Ishikawa (cell line): ENCODE measurements around the gene LSM3.

Source experiments
- CEBPB ChIP-seq: IDR thresholded peaks from 2 replicates; pipeline ENCODE4 v1.6.1; 2012
- CREB1 ChIP-seq: IDR thresholded peaks from 2 replicates; pipeline ENCODE4 v1.6.1; 2012; ENCODE audit warnings: low read depth
- EGR1 ChIP-seq: IDR thresholded peaks from 2 replicates; pipeline ENCODE4 v1.6.1; 2012
- EP300 ChIP-seq: IDR thresholded peaks from 2 replicates; pipeline ENCODE4 v1.6.1; 2012; ENCODE audit warnings: borderline replicate concordance
- FOXM1 ChIP-seq: IDR thresholded peaks from 2 replicates; pipeline ENCODE4 v1.6.1; 2012; ENCODE audit warnings: low read depth, borderline replicate concordance
- NFIC ChIP-seq: IDR thresholded peaks from 2 replicates; pipeline ENCODE4 v1.6.1; 2012
- RAD21 ChIP-seq: IDR thresholded peaks from 2 replicates; pipeline ENCODE4 v1.6.1; 2012; ENCODE audit warnings: low read depth
- REST ChIP-seq: IDR thresholded peaks from 2 replicates; pipeline ENCODE4 v1.6.1; 2012; ENCODE audit warnings: low read depth, mild to moderate bottlenecking
- TAF1 ChIP-seq: IDR thresholded peaks from 2 replicates; pipeline ENCODE4 v1.6.1; 2012; ENCODE audit warnings: low read depth, mild to moderate bottlenecking
- TCF12 ChIP-seq: IDR thresholded peaks from 2 replicates; pipeline ENCODE4 v1.6.1; 2012; ENCODE audit warnings: low read depth
- TEAD4 ChIP-seq: IDR thresholded peaks from 2 replicates; pipeline ENCODE4 v1.6.1; 2012
- USF1 ChIP-seq: IDR thresholded peaks from 2 replicates; pipeline ENCODE4 v1.6.1; 2012
- YY1 ChIP-seq: IDR thresholded peaks from 2 replicates; pipeline ENCODE4 v1.6.1; 2012; ENCODE audit warnings: low read depth
- ZBTB7A ChIP-seq: IDR thresholded peaks from 2 replicates; pipeline ENCODE4 v1.6.1; 2012; ENCODE audit warnings: low read depth
- TF ChIP-seq, protein P1 (sequence below): IDR thresholded peaks from 2 replicates; pipeline ENCODE4 v1.6.1; 2012

The LSM3 gene

DNA sequence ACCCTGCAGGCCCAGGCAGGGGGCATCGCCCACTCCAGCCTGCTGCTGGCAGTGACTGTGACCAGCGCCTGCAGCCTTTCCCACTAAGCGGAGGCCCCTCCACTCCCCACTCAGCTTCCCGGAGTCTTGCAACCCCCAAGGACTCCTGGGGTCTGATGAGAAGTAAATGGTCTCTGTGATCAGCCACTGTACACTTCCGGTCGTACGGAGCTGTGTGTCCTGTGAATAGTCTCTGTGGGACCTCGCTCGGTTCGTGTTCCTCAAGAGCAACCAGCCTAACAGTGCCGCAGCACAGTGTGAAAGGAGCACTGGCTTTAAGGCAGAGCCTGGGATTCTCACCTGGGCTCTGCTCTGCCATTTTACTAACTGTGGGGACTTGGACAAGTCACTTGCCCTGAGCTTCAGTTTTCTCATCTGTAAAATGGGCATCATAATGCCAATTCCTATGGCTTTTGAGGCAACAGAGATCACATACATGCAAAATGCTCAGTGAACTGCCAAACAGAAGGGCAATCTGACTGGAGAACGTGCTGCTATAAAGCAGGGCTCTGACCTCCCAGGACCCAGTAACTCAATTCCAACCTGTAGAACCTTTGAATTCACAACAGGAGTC lies 27.0 kb upstream of the LSM3 start:
- no peak for TF ChIP-seq CREB1
- TF ChIP-seq YY1, result no peak
- TF ChIP-seq TAF1, result no peak
- TF ChIP-seq FOXM1, result no peak
- TF ChIP-seq, protein P1, sequence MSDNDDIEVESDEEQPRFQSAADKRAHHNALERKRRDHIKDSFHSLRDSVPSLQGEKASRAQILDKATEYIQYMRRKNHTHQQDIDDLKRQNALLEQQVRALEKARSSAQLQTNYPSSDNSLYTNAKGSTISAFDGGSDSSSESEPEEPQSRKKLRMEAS, result no peak
- TF ChIP-seq REST, result no peak
- TF ChIP-seq USF1, result no peak
- no peak for TF ChIP-seq NFIC
- no peak for TF ChIP-seq EGR1

DNA sequence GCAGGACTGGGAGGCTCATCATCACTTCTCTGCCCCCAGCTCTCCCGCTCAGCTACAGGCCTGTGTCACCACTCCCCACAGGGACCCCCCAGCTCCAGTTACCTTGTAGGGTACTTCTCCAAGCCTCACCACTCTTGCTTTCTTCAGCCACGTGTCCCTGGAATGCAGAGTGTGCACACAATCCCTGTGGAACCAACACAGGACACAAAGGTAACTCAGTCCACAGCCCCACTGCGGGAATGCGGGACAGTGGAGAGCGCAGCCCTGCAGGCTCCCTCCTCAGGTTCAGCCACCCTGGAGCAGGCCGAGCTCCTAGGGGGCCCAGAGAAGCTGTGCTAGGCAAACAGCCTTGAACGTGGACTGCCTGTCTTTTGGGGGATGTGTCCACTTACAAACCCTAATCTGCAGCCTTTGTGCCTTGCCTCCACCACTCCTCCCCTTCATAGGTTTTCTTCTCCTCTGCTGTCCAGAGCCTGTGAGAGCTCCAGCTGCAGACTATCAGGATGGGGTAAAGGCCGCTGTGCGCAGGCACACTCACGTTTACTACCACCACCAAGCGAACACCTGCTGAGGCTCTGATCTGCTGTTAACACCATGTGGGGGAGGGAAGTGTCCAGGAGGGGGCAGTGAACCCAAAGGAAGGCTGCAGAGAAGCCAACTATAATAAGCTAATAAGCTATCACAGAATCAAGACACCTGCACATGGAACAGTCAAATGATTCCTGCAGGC lies 26.2 kb upstream of the LSM3 start:
- TF ChIP-seq FOXM1, result no peak
- no peak for TF ChIP-seq CREB1
- TF ChIP-seq CEBPB, result no peak
- TF ChIP-seq RAD21, result no peak
- no peak for TF ChIP-seq TEAD4
- TF ChIP-seq YY1, result no peak
- TF ChIP-seq NFIC, result no peak
- TF ChIP-seq EGR1, result no peak
- no peak for TF ChIP-seq TAF1
- no peak for TF ChIP-seq TCF12
- no peak for TF ChIP-seq USF1
- no peak for TF ChIP-seq REST
- TF ChIP-seq, protein P1, result no peak

- no peak for TF ChIP-seq TEAD4
- TF ChIP-seq EGR1, result no peak
- TF ChIP-seq NFIC, result no peak
- no peak for TF ChIP-seq TCF12
- TF ChIP-seq RAD21, result no peak
- TF ChIP-seq FOXM1, result no peak
- TF ChIP-seq CREB1, result no peak
- TF ChIP-seq, protein P1, result no peak
- no peak for TF ChIP-seq USF1
- TF ChIP-seq CEBPB, result no peak
- TF ChIP-seq ZBTB7A, result no peak
- TF ChIP-seq YY1, result no peak
- TF ChIP-seq EP300, result no peak
- no peak for TF ChIP-seq REST
Observed at GRCh38 chr3:14152963-14153355, 25.7 kb upstream of the LSM3 start.

DNA sequence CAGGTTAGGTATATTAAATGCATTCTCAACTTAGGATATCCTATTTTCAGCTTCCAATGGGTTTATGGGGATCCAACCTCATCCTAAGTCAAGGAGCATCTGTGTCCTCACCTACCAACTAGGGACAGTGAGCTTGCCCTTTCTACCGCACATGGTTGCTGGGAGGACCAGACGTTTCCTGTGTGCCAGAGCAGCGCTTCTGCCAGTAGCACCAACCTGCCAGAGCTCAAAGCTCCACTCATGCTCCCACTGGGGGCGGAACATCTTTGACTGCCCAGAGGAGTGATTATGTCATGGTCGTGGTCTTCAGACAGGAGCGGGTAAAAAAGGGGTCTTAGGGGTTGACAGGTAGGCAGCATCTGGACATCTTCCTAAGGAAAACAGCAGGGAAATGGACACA lies 25.0 kb upstream of the LSM3 start:
- TF ChIP-seq TAF1, result no peak
- TF ChIP-seq, protein P1, result no peak
- no peak for TF ChIP-seq TEAD4
- no peak for TF ChIP-seq CEBPB
- TF ChIP-seq YY1, result no peak
- no peak for TF ChIP-seq FOXM1
- TF ChIP-seq EP300, result no peak
- no peak for TF ChIP-seq ZBTB7A
- no peak for TF ChIP-seq EGR1
- no peak for TF ChIP-seq RAD21
- TF ChIP-seq CREB1, result no peak
- no peak for TF ChIP-seq NFIC
- no peak for TF ChIP-seq REST
- TF ChIP-seq TCF12, result no peak
- TF ChIP-seq USF1, result no peak
